Activated gamma-delta T cell treated with Interleukin-2 at 50 U/mL for 16 hours (primary cell): ENCODE data around the gene CD59.
"Not testable (repeated sequence)": the region's sequence is repeated elsewhere in the genome, so short reads cannot be mapped to it uniquely, and the experiment has no call there.

ENCODE experiments used
- DNase-seq: peaks from one replicate; pipeline ENCODE4 v3.0.0-alpha.2; 2020

Gene CD59

GRCh38 chr11:33713151-33713855, 22.9 kb downstream of the CD59 start:
- no peak for DNase-seq

- DNase-seq: no peak
These were observed 23.8 kb downstream of the CD59 start for GRCh38 chr11:33712436-33712835.

- no peak for DNase-seq
These were observed 26.8 kb downstream of the CD59 start for GRCh38 chr11:33709466-33709865.

- DNase-seq: no peak
These were observed 27.2 kb downstream of the CD59 start for GRCh38 chr11:33708985-33709384.

- DNase-seq: not testable (repeated sequence)
These were observed 28.4 kb downstream of the CD59 start for GRCh38 chr11:33707831-33708230.

- DNase-seq: no peak
These were observed 29.3 kb downstream of the CD59 start for GRCh38 chr11:33706966-33707365.

- DNase-seq: no peak
These were observed 29.7 kb downstream of the CD59 start for GRCh38 chr11:33706546-33706945.

- DNase-seq: no peak
These were observed 31.8 kb downstream of the CD59 start for GRCh38 chr11:33704240-33705002.

GRCh38 chr11:33703788-33704187, 32.4 kb downstream of the CD59 start:
- DNase-seq: no peak

- DNase-seq: no peak
These were observed 33.0 kb downstream of the CD59 start for GRCh38 chr11:33703234-33703633.

- DNase-seq: no peak
These were observed 34.7 kb downstream of the CD59 start for GRCh38 chr11:33701302-33702230.

GRCh38 chr11:33700502-33701271, 35.5 kb downstream of the CD59 start, which contains the start of gene C11orf91:
TSS of gene C11orf91 (minus strand) at chr11:33700826. CDS start at chr11:33700740, 86 bp downstream.
- DNase-seq: peak; percentile 89

- no peak for DNase-seq
These were observed 36.1 kb downstream of the CD59 start for GRCh38 chr11:33700063-33700501.

GRCh38 chr11:33699515-33700062, 36.6 kb downstream of the CD59 start:
- DNase-seq: no peak

GRCh38 chr11:33698921-33699320, 37.3 kb downstream of the CD59 start:
- DNase-seq: no peak

- DNase-seq: no peak
These were observed 38.2 kb downstream of the CD59 start for GRCh38 chr11:33697997-33698396.

GRCh38 chr11:33696931-33697638, 39.1 kb downstream of the CD59 start:
- no peak for DNase-seq

GRCh38 chr11:33696411-33696810, 39.8 kb downstream of the CD59 start:
- no peak for DNase-seq

- DNase-seq: no peak
These were observed 41.1 kb downstream of the CD59 start for GRCh38 chr11:33695051-33695566.

- DNase-seq: no peak
These were observed 41.7 kb downstream of the CD59 start for GRCh38 chr11:33694346-33695050.
